GM12801 (cell line): ENCODE measurements around the gene RHOBTB1.

Experiments used
- TF ChIP-seq, protein P1 (sequence below): IDR thresholded peaks from one replicate; pipeline ENCODE4 v1.5.1; 2011; ENCODE audit warnings: control low read depth; ENCODE audit not compliant: insufficient read length; ENCODE audit errors: extremely low read depth

The RHOBTB1 gene

DNA sequence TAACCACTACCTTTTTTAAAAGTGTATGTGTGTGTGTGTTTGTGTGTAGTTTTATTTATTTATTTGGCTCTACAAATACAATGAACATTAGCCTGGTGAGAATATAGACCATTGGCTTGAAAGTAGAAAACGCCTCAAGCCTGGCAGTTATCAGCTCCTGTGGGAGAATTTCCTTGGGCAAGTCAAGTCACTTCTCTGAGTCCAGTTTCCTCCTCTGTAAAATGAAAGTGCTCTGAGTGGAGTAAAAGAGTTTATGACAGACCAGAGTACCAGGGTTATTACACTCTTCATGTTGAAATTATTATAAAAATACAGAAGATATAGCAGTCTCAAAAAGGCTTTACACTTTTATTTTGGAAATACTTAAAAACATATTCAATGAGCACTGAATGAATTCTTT is 10.1 kb upstream of the RHOBTB1 start:
- TF ChIP-seq, protein P1, sequence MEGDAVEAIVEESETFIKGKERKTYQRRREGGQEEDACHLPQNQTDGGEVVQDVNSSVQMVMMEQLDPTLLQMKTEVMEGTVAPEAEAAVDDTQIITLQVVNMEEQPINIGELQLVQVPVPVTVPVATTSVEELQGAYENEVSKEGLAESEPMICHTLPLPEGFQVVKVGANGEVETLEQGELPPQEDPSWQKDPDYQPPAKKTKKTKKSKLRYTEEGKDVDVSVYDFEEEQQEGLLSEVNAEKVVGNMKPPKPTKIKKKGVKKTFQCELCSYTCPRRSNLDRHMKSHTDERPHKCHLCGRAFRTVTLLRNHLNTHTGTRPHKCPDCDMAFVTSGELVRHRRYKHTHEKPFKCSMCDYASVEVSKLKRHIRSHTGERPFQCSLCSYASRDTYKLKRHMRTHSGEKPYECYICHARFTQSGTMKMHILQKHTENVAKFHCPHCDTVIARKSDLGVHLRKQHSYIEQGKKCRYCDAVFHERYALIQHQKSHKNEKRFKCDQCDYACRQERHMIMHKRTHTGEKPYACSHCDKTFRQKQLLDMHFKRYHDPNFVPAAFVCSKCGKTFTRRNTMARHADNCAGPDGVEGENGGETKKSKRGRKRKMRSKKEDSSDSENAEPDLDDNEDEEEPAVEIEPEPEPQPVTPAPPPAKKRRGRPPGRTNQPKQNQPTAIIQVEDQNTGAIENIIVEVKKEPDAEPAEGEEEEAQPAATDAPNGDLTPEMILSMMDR: no peak

DNA sequence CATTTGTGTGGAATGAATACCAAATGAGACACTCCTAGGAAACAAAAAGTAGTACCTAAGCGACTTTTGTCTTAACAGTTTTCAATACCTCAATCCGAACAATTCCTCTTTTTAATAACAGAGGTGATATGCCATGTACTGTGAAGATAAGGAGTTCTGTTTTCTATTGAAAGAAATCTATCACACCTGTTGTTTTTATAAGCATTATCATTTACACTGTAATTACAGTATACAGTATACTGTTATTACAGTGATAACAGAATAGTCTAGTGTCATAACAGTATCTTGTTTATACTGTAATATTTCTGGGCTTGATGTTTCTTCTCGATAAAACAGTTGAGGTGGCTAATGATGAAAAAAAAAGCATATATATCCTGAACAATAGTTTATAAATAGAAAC is 9.4 kb upstream of the RHOBTB1 start:
- TF ChIP-seq, protein P1: no peak

DNA sequence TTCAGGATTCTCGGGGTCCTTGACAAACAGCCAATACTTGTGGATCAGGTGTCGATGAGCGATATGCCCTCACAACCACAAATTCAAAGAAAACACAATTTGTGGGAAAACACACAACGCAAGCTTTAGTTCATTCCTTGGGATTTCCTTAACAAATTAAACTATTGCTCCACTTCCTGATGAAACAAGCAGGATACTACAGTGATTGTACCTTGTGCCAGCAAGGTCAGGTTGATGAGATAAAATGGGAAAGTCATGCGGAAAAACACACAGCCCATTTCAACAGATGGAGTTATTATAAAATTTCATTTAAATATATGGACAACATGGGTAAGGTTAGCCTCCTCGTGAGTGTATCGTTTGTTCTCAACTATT is 8.8 kb upstream of the RHOBTB1 start:
- TF ChIP-seq, protein P1: no peak

DNA sequence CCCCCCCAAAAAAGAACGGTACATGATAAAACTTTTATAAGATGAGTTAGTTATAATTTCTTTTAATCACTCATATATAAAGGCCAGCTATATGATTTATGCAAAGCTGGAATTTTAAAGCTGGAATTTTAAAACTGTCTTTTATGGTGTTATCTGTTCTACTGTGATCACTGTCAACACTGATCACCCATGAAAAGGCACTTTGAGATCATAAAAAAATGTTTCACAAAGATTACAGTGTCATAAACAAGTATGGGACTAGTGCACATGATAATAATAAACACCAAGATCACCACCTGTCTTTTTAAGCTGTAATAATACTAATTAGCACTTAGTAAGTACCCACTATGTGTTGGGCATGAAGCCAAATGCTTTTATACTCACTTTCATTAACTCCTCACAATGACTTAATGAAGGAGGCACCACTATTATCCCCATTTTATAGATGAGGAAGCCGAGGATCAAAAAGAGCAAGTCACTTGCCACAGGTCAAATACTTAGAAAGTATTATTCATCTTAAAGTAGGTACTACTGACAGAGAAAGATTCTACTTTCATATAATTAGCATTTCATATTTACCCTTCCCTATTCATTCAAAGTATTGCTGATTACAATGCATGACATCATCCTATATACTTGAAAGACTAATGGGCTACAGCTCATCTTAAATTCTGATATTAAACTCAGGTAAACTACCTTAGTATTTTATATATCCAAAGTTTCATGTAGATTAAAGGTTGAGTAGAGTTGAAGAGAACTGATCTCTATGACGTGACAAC is 8.3 kb upstream of the RHOBTB1 start:
- TF ChIP-seq, protein P1: no peak

DNA sequence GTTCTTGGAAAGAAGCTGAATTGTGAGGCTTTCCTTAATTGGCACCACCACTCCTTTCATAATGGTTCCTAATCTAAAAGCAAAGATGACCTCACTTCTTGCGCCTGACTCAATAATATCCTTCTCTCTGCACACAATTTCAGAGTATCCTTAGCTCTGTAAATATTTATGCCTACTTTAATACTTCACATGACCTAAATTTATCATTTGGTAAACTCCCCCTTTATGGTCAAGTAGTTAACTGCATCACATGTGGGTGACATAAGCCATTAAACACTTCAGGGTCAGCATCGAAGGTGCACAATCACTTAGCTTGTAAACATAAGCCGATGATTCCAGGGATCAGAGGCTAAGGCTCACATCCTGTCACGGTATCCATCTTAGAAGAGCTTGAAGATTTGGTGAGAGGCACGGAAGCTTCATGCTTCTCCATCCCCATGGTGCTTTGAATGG is 7.3 kb upstream of the RHOBTB1 start:
- TF ChIP-seq, protein P1: no peak

DNA sequence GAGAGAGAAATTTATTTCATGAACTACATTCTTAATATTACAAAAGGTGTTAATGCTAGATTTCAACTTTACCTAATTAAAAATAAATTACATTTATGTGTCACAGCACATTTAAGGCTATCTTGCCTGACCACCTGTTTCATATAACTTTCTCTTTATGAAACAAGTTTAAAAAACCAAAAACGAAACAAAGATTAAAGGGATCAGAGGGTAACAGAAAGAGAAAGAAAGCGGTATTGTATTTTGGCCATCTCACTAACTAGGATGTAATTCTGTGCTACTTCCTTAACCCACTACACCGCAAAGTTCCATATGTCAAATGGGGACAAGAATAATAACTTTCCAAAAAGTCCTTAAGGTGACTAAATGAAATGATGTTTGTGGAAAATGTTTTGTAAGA is 6.3 kb upstream of the RHOBTB1 start:
- TF ChIP-seq, protein P1: no peak

DNA sequence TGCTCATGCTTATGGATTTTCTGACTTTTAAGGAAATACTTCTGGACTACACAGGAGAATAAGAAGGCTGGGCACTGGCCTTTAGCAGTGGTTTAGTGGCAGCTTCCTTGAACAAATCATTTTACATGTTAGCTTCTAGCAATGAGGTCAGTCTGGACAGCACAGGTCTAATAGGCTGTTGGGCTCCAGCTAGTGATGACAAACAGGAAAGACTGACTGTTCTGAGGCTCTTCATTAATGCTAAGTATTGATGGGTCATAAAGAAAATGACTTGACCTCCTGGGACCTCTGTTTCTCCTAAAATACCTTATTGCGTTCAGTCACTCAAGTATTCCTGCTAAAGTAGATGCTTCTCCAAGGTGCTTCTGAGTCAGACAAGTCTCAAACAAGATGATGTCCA is 4.9 kb upstream of the RHOBTB1 start:
- TF ChIP-seq, protein P1: no peak
